ENCODE results near the gene PPP1R27.

Gene PPP1R27

DNA sequence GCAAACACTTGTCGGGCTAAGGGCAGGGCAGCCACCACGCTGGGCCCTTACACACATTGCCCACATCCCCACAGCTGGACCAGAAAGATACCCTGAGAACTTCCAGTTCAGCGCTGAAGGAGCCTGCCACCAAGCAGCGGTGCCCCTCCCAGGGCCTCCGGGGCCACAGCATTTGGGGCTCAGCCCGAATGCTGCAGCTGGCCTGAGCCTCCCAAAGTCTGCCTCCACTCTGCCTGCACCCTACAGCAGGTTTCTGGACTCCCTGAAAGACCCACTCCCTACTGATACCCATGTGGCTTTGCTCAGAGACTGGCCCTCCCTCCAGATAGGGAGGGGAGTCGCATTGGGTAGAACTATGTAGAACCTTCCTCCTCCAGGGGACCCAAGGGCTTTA, 3.3 kb downstream of the PPP1R27 start:
- TF ChIP-seq TAF1 (IDR thresholded peaks at IDR 0.05; ENCODE audit: borderline replicate concordance, insufficient read depth, low read length) (no peak), SIN3A (IDR thresholded peaks at IDR 0.05; ENCODE audit: borderline replicate concordance, insufficient read depth, low read length) (no peak), POLR2AphosphoS5 (IDR thresholded peaks at IDR 0.05; ENCODE audit: low read depth, low read length) (no peak), FOXP2 (optimal IDR thresholded peaks at IDR 0.05; ENCODE audit: borderline replicate concordance, extremely low read depth, extremely low read length, insufficient read depth) (no peak)
- TF ChIP-seq, protein P1, sequence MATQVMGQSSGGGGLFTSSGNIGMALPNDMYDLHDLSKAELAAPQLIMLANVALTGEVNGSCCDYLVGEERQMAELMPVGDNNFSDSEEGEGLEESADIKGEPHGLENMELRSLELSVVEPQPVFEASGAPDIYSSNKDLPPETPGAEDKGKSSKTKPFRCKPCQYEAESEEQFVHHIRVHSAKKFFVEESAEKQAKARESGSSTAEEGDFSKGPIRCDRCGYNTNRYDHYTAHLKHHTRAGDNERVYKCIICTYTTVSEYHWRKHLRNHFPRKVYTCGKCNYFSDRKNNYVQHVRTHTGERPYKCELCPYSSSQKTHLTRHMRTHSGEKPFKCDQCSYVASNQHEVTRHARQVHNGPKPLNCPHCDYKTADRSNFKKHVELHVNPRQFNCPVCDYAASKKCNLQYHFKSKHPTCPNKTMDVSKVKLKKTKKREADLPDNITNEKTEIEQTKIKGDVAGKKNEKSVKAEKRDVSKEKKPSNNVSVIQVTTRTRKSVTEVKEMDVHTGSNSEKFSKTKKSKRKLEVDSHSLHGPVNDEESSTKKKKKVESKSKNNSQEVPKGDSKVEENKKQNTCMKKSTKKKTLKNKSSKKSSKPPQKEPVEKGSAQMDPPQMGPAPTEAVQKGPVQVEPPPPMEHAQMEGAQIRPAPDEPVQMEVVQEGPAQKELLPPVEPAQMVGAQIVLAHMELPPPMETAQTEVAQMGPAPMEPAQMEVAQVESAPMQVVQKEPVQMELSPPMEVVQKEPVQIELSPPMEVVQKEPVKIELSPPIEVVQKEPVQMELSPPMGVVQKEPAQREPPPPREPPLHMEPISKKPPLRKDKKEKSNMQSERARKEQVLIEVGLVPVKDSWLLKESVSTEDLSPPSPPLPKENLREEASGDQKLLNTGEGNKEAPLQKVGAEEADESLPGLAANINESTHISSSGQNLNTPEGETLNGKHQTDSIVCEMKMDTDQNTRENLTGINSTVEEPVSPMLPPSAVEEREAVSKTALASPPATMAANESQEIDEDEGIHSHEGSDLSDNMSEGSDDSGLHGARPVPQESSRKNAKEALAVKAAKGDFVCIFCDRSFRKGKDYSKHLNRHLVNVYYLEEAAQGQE (IDR thresholded peaks at IDR 0.05; ENCODE audit: insufficient read depth in 1 of 2, low read depth in 2 of 2, low read length in 2 of 2) = no peak

DNA sequence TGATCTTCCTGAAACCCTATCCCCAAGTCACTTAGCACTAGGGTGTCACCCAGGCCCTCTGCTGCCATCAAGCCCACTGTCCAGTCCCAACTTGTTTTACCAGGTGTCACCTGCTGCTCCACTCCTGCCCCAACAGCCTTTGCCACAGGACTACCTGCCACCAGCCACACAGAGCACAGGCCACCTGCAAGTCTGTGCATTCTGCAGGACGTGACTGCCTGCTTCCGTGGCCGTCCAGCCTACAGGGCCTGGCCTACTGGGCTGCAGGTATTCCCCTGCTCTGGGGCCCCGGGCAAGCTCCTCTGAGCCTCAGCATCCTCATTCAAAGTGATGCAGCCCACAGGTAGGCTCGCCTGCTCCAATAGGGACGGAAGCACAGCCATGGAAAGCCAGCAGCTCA, 5.0 kb downstream of the PPP1R27 start:
- no peak for TF ChIP-seq SIN3A (IDR thresholded peaks at IDR 0.05; ENCODE audit: borderline replicate concordance, insufficient read depth, low read length)
- no peak for TF ChIP-seq TAF1 (IDR thresholded peaks at IDR 0.05; ENCODE audit: borderline replicate concordance, insufficient read depth, low read length)
- no peak for TF ChIP-seq POLR2AphosphoS5 (IDR thresholded peaks at IDR 0.05; ENCODE audit: low read depth, low read length)

DNA sequence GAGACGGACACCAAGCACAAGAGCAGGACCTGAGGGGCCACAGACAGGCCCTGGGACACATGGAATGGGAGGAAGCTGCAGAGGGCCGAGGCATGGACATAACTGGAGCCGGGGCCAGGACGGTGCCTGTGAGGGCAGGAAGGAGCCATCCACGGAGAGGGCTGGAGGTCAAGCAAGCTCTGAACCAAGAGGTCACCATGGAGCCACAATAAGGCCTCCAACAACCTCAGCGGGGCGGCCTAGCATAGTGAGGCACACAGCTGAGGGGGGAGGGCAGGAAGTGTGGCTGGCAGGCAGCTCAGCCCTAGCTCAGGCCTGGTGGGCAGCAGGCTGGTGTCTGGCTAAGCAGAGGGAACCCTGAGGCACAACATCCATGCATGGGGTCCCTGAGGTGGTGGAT, 6.2 kb downstream of the PPP1R27 start:
- TF ChIP-seq TAF1 (IDR thresholded peaks at IDR 0.05; ENCODE audit: borderline replicate concordance, insufficient read depth, low read length) (no peak), FOXP2 (optimal IDR thresholded peaks at IDR 0.05; ENCODE audit: borderline replicate concordance, extremely low read depth, extremely low read length, insufficient read depth) (peak; percentile 62)

DNA sequence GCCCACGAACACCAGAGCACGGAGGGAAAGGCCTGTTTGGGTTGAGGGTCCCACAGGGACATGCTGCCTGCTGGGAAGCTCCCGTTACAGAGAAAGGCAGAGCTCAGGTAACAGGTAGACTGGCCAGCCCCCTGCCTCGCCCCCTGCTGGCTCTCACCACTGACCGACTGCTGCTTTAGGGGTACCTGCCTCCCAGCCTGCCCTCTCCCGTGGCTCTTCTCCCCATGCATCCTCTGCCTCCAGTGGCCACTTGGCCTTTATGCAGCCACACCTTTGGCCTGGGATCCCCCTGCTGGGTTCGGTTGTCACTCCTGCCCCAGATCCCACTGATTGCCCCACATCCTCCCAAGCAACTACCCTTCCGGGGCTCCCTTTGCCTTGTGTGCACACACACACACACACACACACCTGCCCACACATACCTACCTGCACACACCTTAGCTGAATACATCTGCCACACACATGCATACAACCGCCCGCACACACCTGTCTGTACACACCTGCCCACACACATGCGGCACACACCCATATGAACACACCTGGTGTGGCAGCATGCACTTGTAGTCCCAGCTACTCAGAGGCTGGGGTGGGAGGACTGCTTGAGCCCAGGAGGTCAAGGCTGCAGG, 8.9 kb downstream of the PPP1R27 start:
- TF ChIP-seq SIN3A (IDR thresholded peaks at IDR 0.05; ENCODE audit: borderline replicate concordance, insufficient read depth, low read length) (no peak), FOXP2 (optimal IDR thresholded peaks at IDR 0.05; ENCODE audit: borderline replicate concordance, extremely low read depth, extremely low read length, insufficient read depth) (no peak), POLR2AphosphoS5 (IDR thresholded peaks at IDR 0.05; ENCODE audit: low read depth, low read length) (no peak)

DNA sequence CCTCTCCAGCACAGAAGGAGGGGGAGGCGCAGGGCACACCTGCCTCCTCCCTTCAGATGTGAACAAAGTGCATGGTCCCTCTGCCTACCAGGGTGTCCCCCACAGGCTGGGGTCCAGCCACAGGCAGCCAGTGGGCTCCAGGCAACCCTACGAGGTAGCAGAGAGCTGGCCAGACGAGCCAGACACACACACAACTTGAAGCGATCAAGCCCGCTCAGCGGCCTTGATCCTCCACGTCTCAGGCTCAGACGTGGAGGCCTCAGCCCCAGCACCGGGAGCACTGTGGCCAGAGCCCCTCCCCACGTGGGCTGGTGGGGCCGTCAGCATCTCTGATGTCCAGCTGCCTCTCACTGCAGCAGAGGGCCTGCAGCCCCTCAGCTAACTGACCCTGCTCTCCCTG, 10.3 kb downstream of the PPP1R27 start:
- TF ChIP-seq FOXP2 (optimal IDR thresholded peaks at IDR 0.05; ENCODE audit: borderline replicate concordance, extremely low read depth, extremely low read length, insufficient read depth) = no peak
- no peak for TF ChIP-seq TAF1 (IDR thresholded peaks at IDR 0.05; ENCODE audit: borderline replicate concordance, insufficient read depth, low read length)
- TF ChIP-seq, protein P1 (IDR thresholded peaks at IDR 0.05; ENCODE audit: insufficient read depth in 1 of 2, low read depth in 2 of 2, low read length in 2 of 2) = no peak
- TF ChIP-seq SIN3A (IDR thresholded peaks at IDR 0.05; ENCODE audit: borderline replicate concordance, insufficient read depth, low read length) = no peak
- no peak for TF ChIP-seq POLR2AphosphoS5 (IDR thresholded peaks at IDR 0.05; ENCODE audit: low read depth, low read length)

DNA sequence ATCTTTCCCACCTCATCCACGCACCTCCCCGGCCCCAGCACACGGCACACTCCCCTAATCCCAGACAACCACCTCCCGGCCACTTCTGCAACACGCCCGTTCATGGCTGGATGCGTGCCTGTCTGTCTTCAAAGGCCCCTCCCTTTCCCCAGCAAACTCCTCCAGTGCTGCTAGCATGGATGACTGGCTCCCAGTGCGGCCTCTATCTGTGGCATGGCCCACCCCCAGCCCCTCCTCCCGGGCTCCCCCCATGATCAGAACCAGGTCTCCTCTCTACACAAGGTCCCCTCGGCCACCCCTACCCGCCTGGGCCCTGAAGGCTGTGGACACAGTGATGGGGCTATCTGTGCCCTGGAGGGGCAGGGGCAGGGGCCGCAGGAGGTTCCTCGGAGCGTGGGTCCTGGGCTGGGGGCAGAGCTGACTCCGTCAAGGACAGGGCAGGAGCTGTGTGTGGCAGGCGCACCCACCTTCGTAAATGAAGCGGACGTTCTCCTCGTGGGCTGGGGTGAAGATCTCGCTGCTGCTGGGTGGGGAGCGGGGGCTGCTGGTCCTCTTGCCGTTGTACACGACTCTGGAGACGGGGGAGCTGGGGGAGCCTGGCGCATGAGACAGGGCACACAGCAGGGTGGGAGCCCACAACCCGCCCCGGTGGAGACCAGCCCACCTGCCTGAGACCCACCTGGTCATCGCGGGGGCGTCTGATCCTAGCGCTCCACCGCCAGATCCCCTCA, 10.9 kb downstream of the PPP1R27 start:
- TF ChIP-seq FOXP2 (optimal IDR thresholded peaks at IDR 0.05; ENCODE audit: borderline replicate concordance, extremely low read depth, extremely low read length, insufficient read depth) = no peak
- no peak for TF ChIP-seq TAF1 (IDR thresholded peaks at IDR 0.05; ENCODE audit: borderline replicate concordance, insufficient read depth, low read length)
- TF ChIP-seq SIN3A (IDR thresholded peaks at IDR 0.05; ENCODE audit: borderline replicate concordance, insufficient read depth, low read length) = no peak
- no peak for TF ChIP-seq POLR2AphosphoS5 (IDR thresholded peaks at IDR 0.05; ENCODE audit: low read depth, low read length)
- TF ChIP-seq, protein P1 (IDR thresholded peaks at IDR 0.05; ENCODE audit: insufficient read depth in 1 of 2, low read depth in 2 of 2, low read length in 2 of 2) = no peak

Data from PFSK-1 (cell line).